ENCODE measurements around the gene PLEK.
"Not testable (repeated sequence)": the region's sequence is repeated elsewhere in the genome, so short reads cannot be mapped to it uniquely, and the experiment has no call there.

The PLEK gene

DNA sequence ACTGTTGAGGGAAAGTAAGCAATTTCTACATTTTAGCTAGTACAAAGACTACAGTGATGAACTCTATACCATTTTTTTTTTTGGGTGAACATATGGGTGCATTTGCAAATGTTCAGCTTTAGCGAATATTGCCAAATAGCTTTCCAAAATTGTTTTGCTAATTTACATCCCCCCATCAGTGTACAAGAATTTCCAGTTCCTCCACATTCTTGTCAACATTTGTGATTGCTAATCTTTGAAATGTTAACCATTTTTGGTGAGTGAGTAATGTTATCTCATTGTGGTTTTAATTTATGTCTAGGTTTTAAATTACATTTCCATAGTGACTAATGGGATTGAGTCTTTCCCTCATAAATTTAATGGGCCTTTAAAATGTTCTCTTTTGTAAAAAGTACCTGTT, 28.9 kb upstream of the PLEK start:
- Histone ChIP-seq H3K4me1 (ENCODE audit: control insufficient read depth, insufficient read depth, low read length) (no peaks in the 10 kb centered on the region), H3K36me3 (ENCODE audit: control insufficient read depth, insufficient read depth, low read length) (no peaks in the 10 kb centered on the region), H3K27me3 (ENCODE audit: control insufficient read depth, insufficient read depth, low read length) (no peaks in the 10 kb centered on the region), H3K4me3 (ENCODE audit: low read length) (no peak overlapping the region), H3K9ac (ENCODE audit: low read length) (no peak overlapping the region), H3K9me3 (ENCODE audit: control insufficient read depth, low read length) (no peaks in the 10 kb centered on the region)

- Histone ChIP-seq H3K4me3 (ENCODE audit: low read length) (no peak overlapping the region), H3K27me3 (ENCODE audit: control insufficient read depth, insufficient read depth, low read length) (peaks cover 3% of the 10 kb centered on the region), H3K9me3 (ENCODE audit: control insufficient read depth, low read length) (no peaks in the 10 kb centered on the region), H3K4me1 (ENCODE audit: control insufficient read depth, insufficient read depth, low read length) (no peaks in the 10 kb centered on the region), H3K36me3 (ENCODE audit: control insufficient read depth, insufficient read depth, low read length) (no peaks in the 10 kb centered on the region), H3K9ac (ENCODE audit: low read length) (no peak overlapping the region)
Measured at GRCh38 chr2:68340226-68341061, 24.6 kb upstream of the PLEK start.

DNA sequence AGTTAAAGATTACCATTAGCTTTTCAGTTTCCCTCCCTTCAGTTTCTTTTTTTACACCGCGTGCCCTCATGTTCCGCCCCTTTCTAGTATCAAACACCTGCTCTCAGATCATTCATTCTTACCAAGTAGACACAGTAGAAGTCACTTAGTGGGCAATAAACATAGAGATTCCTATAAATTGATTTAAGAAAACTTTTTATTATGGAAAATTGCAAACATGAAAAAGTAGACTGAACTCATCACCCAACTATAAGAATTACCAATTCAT, 24.1 kb upstream of the PLEK start:
- H3K27me3 ChIP-seq (ENCODE audit: control insufficient read depth, insufficient read depth, low read length): peaks cover 6% of the 10 kb centered on the region
- H3K9ac ChIP-seq (ENCODE audit: low read length): no peak overlapping the region
- H3K9me3 ChIP-seq (ENCODE audit: control insufficient read depth, low read length): no peaks in the 10 kb centered on the region
- no peaks in the 10 kb centered on the region for H3K36me3 ChIP-seq (ENCODE audit: control insufficient read depth, insufficient read depth, low read length)
- no peak overlapping the region for H3K4me3 ChIP-seq (ENCODE audit: low read length)
- H3K4me1 ChIP-seq (ENCODE audit: control insufficient read depth, insufficient read depth, low read length): no peaks in the 10 kb centered on the region

GRCh38 chr2:68341583-68341982, 23.5 kb upstream of the PLEK start:
- Histone ChIP-seq H3K4me3 (ENCODE audit: low read length) (no peak overlapping the region), H3K9me3 (ENCODE audit: control insufficient read depth, low read length) (no peaks in the 10 kb centered on the region), H3K36me3 (ENCODE audit: control insufficient read depth, insufficient read depth, low read length) (no peaks in the 10 kb centered on the region), H3K4me1 (ENCODE audit: control insufficient read depth, insufficient read depth, low read length) (no peaks in the 10 kb centered on the region), H3K9ac (ENCODE audit: low read length) (no peak overlapping the region), H3K27me3 (ENCODE audit: control insufficient read depth, insufficient read depth, low read length) (peaks cover 6% of the 10 kb centered on the region)

DNA sequence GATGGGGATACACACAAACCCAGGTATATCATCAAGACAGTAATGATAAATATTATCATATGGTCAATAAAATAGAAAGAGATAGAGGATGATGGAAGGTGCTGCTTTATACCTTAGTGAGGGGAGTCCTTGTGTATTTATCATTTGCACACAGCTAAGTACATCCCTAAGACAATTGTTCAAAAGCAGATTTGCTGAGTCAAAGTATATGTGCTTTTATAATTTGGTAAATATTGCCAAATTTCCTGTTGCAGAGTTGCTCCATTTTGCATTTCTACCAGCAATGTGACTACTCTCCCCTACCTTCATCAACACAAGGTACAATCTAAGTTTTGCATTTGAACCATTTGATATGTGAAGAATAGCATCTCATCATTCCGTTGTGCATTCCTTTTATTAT, 22.6 kb upstream of the PLEK start:
- Histone ChIP-seq H3K27me3 (ENCODE audit: control insufficient read depth, insufficient read depth, low read length) (peaks cover 6% of the 10 kb centered on the region), H3K4me3 (ENCODE audit: low read length) (no peak overlapping the region), H3K4me1 (ENCODE audit: control insufficient read depth, insufficient read depth, low read length) (no peaks in the 10 kb centered on the region), H3K36me3 (ENCODE audit: control insufficient read depth, insufficient read depth, low read length) (no peaks in the 10 kb centered on the region), H3K9ac (ENCODE audit: low read length) (no peak overlapping the region), H3K9me3 (ENCODE audit: control insufficient read depth, low read length) (no peaks in the 10 kb centered on the region)

- no peaks in the 10 kb centered on the region for H3K9me3 ChIP-seq (ENCODE audit: control insufficient read depth, low read length)
- H3K4me1 ChIP-seq (ENCODE audit: control insufficient read depth, insufficient read depth, low read length): no peaks in the 10 kb centered on the region
- H3K4me3 ChIP-seq (ENCODE audit: low read length): no peak overlapping the region
- no peak overlapping the region for H3K9ac ChIP-seq (ENCODE audit: low read length)
- peaks cover 6% of the 10 kb centered on the region for H3K27me3 ChIP-seq (ENCODE audit: control insufficient read depth, insufficient read depth, low read length)
- no peaks in the 10 kb centered on the region for H3K36me3 ChIP-seq (ENCODE audit: control insufficient read depth, insufficient read depth, low read length)
Measured at GRCh38 chr2:68344031-68344430, 21.1 kb upstream of the PLEK start.

GRCh38 chr2:68345129-68345875, 19.8 kb upstream of the PLEK start:
- no peaks in the 10 kb centered on the region for H3K9me3 ChIP-seq (ENCODE audit: control insufficient read depth, low read length)
- no peak overlapping the region for H3K4me3 ChIP-seq (ENCODE audit: low read length)
- peaks cover 6% of the 10 kb centered on the region for H3K27me3 ChIP-seq (ENCODE audit: control insufficient read depth, insufficient read depth, low read length)
- no peaks in the 10 kb centered on the region for H3K4me1 ChIP-seq (ENCODE audit: control insufficient read depth, insufficient read depth, low read length)
- no peak overlapping the region for H3K9ac ChIP-seq (ENCODE audit: low read length)
- no peaks in the 10 kb centered on the region for H3K36me3 ChIP-seq (ENCODE audit: control insufficient read depth, insufficient read depth, low read length)

DNA sequence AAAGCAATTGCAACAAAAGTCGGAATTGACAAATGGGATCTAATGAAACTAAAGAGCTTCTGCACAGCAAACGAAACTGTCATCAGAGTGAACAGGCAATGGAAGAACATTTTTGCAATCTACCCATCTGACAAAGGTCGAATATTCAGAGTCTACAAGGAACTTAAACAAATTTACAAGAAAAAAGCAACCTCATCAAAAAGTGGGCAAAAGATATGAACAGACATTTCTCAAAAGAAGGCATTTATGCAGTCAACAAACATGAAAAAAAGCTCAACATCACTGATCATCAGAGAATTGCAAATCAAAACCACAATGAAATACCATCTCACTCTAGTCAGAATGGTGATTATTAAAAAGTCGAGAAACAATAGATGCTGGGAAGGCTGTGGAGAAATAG, 16.0 kb upstream of the PLEK start:
- H3K4me3 ChIP-seq (ENCODE audit: low read length); H3K9me3 ChIP-seq (ENCODE audit: control insufficient read depth, low read length); H3K27me3 ChIP-seq (ENCODE audit: control insufficient read depth, insufficient read depth, low read length); H3K9ac ChIP-seq (ENCODE audit: low read length); H3K4me1 ChIP-seq (ENCODE audit: control insufficient read depth, insufficient read depth, low read length); H3K36me3 ChIP-seq (ENCODE audit: control insufficient read depth, insufficient read depth, low read length): not testable (repeated sequence)

- Histone ChIP-seq H3K4me1 (ENCODE audit: control insufficient read depth, insufficient read depth, low read length) (no peaks in the 10 kb centered on the region), H3K36me3 (ENCODE audit: control insufficient read depth, insufficient read depth, low read length) (no peaks in the 10 kb centered on the region), H3K9me3 (ENCODE audit: control insufficient read depth, low read length) (no peaks in the 10 kb centered on the region), H3K4me3 (ENCODE audit: low read length) (no peak overlapping the region), H3K27me3 (ENCODE audit: control insufficient read depth, insufficient read depth, low read length) (no peaks in the 10 kb centered on the region), H3K9ac (ENCODE audit: low read length) (no peak overlapping the region)
Measured at GRCh38 chr2:68351997-68352396, 13.1 kb upstream of the PLEK start.

- no peaks in the 10 kb centered on the region for H3K27me3 ChIP-seq (ENCODE audit: control insufficient read depth, insufficient read depth, low read length)
- no peaks in the 10 kb centered on the region for H3K9me3 ChIP-seq (ENCODE audit: control insufficient read depth, low read length)
- H3K4me1 ChIP-seq (ENCODE audit: control insufficient read depth, insufficient read depth, low read length): no peaks in the 10 kb centered on the region
- no peak overlapping the region for H3K9ac ChIP-seq (ENCODE audit: low read length)
- H3K36me3 ChIP-seq (ENCODE audit: control insufficient read depth, insufficient read depth, low read length): no peaks in the 10 kb centered on the region
- no peak overlapping the region for H3K4me3 ChIP-seq (ENCODE audit: low read length)
Measured at GRCh38 chr2:68352651-68353391, 12.3 kb upstream of the PLEK start.

GRCh38 chr2:68356599-68357239, 8.4 kb upstream of the PLEK start:
- H3K4me1 ChIP-seq (ENCODE audit: control insufficient read depth, insufficient read depth, low read length): no peaks in the 10 kb centered on the region
- H3K27me3 ChIP-seq (ENCODE audit: control insufficient read depth, insufficient read depth, low read length): no peaks in the 10 kb centered on the region
- no peak overlapping the region for H3K9ac ChIP-seq (ENCODE audit: low read length)
- H3K9me3 ChIP-seq (ENCODE audit: control insufficient read depth, low read length): no peaks in the 10 kb centered on the region
- no peak overlapping the region for H3K4me3 ChIP-seq (ENCODE audit: low read length)
- H3K36me3 ChIP-seq (ENCODE audit: control insufficient read depth, insufficient read depth, low read length): no peaks in the 10 kb centered on the region

Measured in mucosa of stomach (tissue), 1 donor.